ENCODE measurements around the gene MYOD1.

The MYOD1 gene

GRCh38 chr11:17747131-17747955, 28.0 kb downstream of the MYOD1 start:
- in situ Hi-C loops (cut with MboI; ENCODE audit: low pct_unique_long_range_greater_than_20kb, low sequenced_read_pairs, unreplicated experiment), result no loop called here
- no peak for DNase-seq (ENCODE audit: low spot score)
- TF ChIP-seq CTCF (IDR thresholded peaks at IDR 0.05; ENCODE audit: extremely low read depth, insufficient read depth, missing control alignments), result no peak

GRCh38 chr11:17748044-17748443, 28.7 kb downstream of the MYOD1 start:
- no peak for TF ChIP-seq CTCF (IDR thresholded peaks at IDR 0.05; ENCODE audit: extremely low read depth, insufficient read depth, missing control alignments)
- DNase-seq (ENCODE audit: low spot score), result no peak
- in situ Hi-C loops (cut with MboI; ENCODE audit: low pct_unique_long_range_greater_than_20kb, low sequenced_read_pairs, unreplicated experiment), result no loop called here

DNA sequence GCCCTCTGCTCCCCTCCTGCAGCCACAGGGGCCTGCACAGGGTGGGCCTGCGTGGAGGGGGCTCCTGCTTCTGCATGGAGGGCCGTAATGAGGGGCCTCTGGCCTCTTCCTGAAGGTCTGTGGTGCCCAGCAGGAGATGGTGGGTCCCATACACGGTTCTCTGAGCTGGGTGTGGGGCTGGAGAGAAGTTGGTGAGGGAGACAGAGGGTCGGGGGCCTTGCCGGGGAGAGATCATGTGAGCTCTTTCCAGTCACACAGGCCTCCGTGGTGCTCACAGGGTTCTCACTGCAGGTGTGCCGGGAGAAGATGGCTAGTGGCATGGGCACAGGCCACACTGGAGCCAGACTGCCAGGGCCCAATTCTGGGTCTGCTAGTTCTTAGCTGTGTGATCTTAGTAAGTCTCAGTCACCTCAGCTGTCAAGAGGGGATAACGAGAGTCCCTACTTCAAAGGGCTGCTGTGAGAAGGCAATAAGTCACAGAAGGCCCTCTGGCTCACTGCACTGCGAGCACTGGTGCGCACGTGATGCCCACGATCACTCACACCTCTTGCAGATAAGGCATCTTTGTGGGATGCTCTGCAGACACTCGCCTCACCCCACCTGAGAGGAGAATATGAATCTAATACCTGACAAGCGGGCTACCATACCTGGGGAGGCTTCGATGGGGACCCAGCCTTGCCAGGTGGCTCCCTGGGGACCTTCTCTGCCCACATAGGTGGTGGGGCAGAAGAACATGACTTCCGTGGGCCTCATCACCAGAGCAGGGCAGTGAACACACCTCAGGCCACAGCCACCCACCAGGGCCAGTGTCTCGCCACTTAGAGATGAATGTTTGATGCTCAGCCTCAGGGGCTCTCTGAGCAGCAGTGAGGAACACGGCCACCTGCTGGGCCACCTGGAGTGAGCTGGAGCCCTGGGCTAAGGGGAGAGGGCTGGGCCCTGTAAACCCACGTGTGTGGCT, 29.7 kb downstream of the MYOD1 start:
- in situ Hi-C loops (cut with MboI; ENCODE audit: low pct_unique_long_range_greater_than_20kb, low sequenced_read_pairs, unreplicated experiment), result no loop called here
- TF ChIP-seq CTCF (IDR thresholded peaks at IDR 0.05; ENCODE audit: extremely low read depth, insufficient read depth, missing control alignments), result no peak

DNA sequence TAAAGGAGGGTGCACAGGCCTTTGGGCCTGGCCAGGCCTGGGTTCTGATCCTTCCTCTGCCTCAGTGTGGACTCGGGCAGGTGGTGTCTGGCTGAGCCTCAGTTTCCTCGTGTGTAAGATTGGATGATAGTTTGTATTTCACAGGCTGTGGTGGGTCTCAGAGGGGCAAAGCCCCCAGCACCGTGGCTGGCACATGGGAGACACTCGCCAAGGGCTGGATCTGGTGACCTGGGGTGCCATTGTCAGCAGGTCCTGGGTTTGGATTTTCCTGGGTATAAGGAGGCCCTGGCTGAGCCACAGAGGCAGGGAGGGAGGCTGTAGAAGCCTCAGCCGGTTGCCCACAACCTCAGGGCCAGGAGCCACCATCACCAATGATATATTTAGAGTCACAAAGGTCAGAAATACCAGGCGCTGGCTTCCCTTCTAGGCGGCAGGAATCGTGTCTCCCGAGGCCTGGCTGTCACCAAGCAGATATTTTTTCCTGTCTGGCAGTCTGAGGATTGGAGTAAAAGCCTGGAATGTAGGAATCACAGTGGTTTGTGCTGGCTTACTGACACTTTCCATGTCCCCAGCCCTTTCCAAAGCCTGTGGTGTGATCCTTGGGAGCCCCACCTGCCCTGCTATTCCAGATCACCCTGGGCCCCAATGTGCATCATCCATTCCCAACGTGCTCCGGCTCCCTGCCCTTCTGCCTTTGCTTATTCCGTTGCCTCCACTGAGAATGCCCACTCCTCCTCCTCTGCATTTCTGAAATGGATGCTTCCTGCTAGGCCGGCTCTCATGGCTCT, 30.8 kb downstream of the MYOD1 start:
- DNase-seq (ENCODE audit: low spot score), result no peak
- no peak for TF ChIP-seq CTCF (IDR thresholded peaks at IDR 0.05; ENCODE audit: extremely low read depth, insufficient read depth, missing control alignments)
- in situ Hi-C loops (cut with MboI; ENCODE audit: low pct_unique_long_range_greater_than_20kb, low sequenced_read_pairs, unreplicated experiment), result no loop called here

More for the DNA sequence above, 29.7 kb downstream of the MYOD1 start:
- no peak for DNase-seq (ENCODE audit: low spot score)

DNA sequence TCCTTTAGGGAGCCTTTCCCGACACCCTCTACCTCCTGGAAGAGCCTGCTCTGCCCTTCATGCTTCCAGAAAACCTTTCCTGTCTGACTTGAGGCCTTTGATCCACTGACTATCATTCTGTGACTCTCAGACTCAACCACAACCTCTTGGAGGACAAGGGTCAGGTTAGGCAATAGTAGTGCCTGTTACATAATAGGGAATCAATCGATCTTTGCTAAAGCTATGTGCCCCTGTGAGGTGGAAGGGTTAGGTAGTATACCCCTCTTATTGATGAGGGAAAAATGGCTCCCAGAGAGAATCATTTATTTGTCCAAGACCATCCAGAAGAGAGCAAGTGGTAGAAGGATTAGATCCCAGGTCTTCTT, 31.4 kb downstream of the MYOD1 start:
- no peak for TF ChIP-seq CTCF (IDR thresholded peaks at IDR 0.05; ENCODE audit: extremely low read depth, insufficient read depth, missing control alignments)
- in situ Hi-C loops (cut with MboI; ENCODE audit: low pct_unique_long_range_greater_than_20kb, low sequenced_read_pairs, unreplicated experiment), result no loop called here
- DNase-seq (ENCODE audit: low spot score), result no peak

GRCh38 chr11:17751558-17751957, 32.2 kb downstream of the MYOD1 start:
- no peak for TF ChIP-seq CTCF (IDR thresholded peaks at IDR 0.05; ENCODE audit: extremely low read depth, insufficient read depth, missing control alignments)
- in situ Hi-C loops (cut with MboI; ENCODE audit: low pct_unique_long_range_greater_than_20kb, low sequenced_read_pairs, unreplicated experiment), result no loop called here
- no peak for DNase-seq (ENCODE audit: low spot score)

Measured in GM13977 (cell line).